GM19455 (cell line): ENCODE results near the gene NABP1.
"Not testable (repeated sequence)": the region's sequence is repeated elsewhere in the genome, so short reads cannot be mapped to it uniquely, and the experiment has no call there.

Experiments used
- ATAC-seq: cut with Tn5 transposase; IDR thresholded peaks from one replicate; pipeline ENCODE4 v1.9.1; 2021; ENCODE audit not compliant: unreplicated experiment

NABP1 gene, protein sequence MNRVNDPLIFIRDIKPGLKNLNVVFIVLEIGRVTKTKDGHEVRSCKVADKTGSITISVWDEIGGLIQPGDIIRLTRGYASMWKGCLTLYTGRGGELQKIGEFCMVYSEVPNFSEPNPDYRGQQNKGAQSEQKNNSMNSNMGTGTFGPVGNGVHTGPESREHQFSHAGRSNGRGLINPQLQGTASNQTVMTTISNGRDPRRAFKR

DNA sequence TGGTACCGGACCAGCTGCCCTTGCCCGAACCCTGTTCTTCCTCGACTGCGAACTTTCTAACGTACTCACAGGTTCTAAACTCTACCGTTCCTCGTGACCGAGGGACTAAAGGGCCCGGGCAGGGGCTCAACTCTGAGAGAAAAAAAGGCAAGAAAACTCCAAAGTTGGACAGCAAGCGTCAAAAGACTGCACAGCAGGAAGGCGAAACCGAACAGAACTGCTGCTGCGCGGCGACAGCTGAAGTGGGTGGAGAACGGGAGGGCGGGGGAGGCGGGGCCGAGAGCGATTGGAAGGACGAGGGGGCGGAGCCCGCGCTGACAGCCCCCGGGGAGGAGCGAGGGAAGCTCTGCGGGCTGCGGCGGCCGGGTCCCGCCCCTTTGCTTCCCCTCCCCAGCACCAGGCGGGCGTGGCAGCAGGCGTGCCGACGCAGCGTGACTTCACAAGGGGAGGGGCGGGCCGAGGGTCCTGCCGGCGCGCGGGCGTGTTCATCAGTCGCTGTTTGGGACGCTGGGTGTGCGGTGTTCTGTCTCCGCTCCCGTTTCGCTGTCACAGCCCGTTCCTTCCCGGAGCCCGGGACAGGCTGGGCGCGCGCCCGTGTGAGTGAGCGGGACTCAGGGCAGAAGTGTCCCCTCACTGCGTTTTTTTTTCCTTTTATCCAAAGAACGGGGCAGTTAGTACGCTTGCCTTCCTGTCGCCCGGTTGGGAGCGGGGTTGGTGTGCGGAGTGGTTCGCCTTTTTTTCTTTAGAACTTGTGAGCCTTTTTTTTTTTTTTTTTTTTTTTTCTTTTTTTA is at the start of gene NABP1:
Gene NABP1, plus strand, starts transcription at position 491 of the 791 bp plus-strand sequence. CDS start 479 bp downstream, outside the sequence.
- peak; percentile 56 for ATAC-seq

DNA sequence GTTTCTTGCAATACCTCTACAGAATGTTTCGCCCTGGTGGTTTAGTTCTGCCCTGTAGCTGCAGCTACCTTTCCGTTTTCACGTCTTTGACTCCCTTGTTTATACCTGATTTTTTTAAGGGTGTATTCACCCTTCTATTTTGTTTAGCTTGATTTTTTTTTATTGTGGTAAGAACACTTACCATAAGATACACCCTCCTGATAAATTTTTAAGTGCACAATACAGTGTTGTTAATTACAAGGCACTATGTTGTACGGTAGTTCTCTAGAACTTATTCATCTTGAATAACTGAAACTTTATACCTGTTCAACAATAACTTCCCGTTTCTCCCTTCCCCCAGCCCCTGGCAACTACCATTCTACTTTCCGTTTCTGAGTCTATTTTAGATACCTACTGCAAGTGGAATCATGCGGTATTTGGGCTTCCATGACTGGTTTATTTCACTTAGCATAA is 48.9 kb upstream of the NABP1 start:
- ATAC-seq: peak; percentile 42

DNA sequence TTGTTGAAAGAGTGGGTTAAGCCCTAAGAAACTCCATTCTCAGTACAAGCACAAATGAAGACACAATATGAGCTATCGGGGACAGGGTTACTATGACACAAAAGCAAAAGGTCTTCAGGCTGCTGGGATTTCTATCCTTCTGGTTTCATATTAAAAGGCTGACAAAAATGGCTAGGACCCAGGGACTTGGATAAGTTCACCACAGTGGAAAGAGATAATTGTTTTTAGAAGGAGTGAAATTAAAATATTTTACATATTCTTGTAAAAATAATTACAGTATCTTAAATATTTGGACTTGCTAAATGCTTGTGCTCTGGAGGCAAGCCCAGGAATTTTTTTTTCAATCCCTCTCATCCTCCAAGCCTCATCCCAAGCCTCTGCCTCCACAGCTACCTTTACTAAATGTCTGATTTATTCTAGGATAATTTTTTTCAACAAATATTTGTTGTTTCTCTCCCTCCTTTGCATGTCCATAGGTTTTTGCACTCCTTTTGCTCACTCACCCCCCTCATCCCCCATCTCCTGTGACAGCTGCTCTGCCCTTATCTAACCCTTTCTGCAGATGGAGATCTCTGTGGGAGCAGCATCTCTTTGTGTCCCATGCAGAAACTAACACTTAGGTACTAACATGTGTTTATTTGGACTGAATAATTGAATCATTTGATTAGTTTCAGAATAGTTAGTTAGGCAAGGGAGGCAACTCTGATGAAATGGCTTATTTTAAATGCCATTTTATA is 47.8 kb upstream of the NABP1 start:
- no peak for ATAC-seq

DNA sequence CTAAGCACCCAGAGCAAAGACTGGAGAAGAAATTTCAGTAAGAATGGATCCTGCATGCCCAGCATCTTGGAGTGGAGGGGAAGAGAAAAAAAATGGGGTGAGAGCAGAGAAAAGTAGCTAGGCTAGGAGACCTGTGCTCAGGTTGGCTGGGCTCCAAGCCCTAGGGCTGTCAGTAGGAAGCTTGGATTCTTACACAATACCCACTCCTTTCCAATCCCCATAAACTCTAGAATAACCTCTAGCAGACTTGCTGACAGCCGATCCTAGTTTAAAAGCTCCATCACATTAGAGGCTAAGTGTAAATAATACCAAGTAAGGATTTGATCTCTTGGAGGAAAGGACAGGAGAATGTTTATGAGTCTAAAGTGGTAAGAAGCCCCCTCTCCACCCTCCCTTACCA is 46.2 kb upstream of the NABP1 start:
- no peak for ATAC-seq

DNA sequence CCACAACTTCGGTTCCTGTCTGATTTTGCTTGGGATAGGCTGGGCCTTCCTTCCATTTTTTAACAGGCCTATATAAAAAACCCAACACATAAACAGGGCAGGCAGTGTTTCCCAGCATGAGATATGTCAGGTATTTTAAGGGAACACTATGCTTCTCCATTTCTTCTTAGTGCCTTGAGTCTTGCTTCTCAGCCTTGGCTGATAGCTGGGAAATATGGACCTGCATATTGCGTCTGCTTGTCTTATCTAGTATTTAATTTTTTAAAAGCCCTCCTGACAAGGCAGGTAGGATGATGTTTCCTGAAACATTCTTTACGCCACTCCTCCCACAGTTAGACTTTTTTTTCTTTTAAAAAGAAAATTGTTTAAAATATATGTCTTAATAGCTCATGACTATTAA is 45.5 kb upstream of the NABP1 start:
- no peak for ATAC-seq

DNA sequence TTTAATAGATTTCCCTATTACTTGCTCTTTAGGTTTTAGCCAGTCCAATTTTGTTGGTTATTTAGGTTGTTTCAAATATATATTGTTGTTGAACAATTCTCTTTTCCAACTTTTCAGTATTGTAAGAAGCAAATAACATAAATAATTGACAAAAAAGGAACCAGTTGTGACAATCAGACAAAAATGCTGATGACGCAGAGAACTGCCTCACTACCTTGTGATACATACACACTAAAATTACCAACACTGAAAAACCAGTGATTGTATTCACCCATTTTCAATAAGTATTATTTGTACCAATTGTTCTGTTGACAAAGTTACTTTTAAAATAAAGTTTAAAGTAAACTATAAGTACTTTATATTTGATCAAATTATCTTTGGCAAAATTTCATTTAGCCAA is 43.1 kb upstream of the NABP1 start:
- ATAC-seq: no peak

DNA sequence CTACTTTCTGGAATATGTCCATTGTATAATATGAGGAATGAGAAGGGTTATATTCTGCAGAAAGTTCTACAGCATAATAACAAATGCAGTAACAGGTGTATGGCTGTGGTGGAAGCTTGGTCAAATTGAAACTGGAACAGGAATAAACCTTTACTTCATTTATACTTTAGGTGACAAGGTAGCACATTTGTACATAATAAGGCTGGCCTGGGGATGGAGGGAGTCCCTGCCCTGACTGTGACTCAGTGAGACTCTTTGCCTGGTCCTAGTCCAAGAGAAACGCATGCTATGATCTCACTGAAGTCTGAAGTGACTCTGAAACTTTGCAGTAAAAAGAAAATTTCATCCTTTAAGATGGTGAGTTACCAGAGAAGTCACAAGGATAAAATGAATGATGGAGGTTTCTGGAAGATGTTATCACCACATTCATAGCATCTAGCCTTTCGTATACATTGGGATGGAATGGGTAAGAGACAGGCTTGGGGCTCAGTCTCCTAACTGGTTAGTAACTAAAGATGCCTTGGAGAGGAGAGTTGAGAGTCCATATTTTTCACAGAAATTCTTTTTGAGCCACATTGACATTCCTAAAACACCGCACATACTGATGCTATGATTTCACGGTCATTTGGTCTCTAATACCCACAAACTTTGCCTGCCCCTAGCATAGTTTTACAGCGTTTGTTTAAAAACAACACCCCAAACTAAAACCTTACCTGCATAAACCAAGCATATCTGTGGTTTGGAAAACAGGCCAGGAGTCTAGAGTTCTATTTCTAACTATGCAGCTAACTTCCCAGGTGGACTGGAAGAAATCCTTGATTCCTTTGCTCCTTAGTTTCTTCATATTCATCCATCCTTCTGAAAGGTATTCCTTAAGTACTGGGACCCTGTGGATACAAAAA is 42.4 kb upstream of the NABP1 start:
- ATAC-seq: peak; percentile 90

DNA sequence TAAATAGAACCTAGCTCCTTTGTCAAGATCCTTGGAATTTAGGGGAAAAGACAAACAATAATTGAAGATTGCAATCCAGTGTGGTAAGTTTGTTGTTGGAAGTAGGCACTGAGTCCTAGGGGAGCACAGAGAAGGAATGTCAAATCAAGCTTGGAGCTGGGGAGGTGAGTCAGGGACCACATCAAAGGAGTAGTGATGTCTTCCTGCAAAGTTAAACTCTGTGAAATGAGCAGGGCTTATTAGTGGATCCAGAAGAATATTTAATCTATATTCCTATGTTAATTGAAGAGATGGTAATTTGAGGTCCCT is 41.7 kb upstream of the NABP1 start:
- no peak for ATAC-seq

DNA sequence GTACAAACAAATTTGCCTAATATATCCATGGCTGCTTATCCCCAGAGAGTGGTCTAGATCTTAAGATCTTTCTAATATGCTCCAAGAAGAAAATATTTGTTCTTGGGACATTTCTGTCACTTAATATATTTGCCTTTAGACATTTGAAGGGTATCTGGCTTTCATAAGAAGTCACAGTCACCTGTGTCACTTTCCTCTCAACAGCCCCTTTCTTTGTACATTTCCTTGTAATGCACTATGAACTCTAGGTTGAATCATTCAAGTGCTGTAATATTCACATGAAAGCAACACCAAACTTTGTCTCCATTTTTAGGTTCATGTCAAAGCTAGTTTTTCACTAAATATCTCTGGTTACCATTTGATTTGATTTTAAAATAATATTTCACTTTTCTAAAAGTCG is 41.4 kb upstream of the NABP1 start:
- no peak for ATAC-seq

DNA sequence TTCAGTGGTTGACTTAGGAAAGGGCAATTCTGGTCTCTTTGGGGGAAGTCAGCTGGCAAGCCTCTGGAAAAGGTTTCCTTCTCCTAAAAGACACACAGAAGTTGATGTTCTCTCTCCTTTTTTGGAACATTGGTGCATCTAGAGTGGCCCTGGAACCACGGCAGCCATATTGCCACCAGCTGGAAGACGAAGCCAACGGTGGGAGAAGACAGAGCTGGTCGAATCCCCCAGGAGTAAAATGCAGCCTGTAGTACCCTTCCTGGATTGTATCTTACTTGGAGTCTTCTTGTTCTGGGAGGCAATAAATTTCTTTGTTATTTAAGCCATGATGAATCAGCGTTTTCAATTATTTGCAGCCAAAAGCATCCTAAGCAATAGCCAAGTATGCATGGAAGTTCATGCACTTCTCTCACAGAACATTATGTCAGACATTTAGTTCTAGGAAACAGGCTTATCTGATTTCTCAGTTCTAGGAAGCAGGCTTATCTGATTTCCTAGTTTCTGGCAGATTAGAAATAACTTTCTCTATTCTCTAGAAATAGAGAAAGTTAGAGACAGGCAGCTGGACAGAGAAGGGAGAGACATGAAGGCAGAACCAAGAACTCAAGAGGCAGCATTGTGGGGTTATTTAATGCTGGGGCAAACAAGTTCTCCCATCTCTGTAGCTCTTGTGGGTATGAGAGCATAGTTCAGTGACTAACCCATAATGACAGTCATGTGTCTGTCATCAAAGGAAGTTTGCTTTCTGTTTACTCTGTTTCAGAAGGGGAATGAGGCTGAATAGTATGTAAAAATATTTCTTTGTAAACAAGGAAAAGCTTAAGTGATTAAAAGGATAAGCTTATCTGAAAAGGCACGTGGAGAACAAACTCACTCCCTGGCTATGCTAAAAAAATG is 40.5 kb upstream of the NABP1 start:
- peak; percentile 71 for ATAC-seq

DNA sequence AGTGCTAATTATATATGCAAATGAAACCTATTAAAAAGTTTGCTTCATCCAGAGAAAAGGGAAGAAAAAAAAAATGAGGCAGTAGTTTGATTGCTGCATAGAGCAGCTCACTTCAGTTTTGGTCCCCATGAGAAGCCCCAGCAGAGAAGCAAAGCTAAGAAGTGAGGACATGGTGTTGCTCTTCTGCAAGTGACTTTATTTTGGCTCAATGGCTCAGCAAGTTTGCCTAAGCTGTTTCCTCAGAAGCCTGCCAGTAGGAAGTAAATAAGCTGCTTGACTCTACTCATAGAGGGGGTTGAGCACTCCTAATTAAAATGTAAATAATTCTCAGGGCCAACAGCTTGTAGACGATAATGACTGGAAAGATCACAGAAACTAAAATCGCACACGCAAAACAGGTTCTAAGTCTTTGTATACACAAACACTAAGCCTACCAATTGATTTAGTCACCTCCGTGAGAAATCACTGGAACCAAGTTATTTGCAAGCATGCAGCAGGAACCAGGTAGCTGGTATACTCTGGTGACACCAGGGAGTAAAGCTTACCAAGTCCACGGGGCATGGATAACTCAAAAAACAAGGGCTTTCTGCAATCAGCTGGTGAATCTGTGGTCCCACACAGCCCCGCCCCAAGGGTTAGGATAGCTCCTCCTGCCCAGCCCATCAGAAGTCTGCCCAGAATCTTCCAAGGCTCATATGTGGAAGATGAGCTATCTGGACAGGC is 39.7 kb upstream of the NABP1 start:
- ATAC-seq: peak; percentile 6

DNA sequence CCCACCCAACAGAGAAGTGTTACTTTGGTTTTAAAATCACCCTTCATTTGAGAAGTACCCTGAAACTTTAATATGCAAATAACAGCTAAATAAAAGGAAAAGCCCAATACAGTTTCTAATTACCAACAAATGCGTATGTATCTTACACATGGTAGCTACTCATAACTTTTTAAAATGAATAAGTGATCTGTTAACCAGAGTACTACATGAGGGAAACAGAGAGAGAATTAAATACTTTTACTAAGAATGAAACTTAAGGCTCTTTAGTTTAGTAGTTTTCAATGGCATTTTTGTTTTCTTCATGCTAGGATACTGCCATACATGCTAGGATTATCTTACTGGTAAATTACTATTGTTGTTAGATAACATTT is 39.1 kb upstream of the NABP1 start:
- no peak for ATAC-seq

DNA sequence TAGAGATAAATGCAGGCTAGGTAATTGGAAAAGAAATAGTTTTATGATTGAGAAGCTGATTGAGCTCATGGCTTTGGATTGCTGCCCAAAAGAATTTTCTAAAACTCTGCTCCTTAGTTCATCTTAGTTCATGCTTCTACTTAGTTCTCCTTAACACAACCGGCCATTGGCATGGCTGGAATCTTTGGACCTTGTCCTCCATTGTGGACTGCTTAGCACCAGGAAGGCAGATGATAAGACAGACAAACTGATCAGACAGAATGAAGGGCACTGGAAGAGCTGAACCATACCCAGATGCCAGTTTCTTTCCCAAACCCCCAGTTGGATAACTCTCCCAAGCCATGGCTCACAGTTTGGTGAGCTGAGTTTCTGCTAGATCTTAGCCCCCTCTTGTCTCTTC is 36.3 kb upstream of the NABP1 start:
- ATAC-seq: no peak

DNA sequence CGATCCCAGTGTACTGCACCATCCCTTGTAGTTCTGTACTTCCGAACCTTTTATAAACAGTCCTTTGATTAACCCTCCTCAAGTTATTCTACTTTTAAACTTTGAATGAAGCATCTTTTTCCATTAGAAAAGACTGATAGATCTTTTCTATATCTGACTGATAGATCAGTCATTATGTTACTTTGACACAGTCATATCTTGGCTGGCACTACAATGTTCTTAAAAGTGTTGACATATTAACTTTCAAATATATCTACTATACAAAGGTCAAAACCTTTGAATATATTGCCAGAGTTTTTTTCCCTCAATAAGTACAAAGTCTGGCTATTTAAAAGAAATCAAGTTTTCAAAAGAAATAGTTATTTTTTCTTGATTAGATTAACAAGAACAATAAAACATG is 35.4 kb upstream of the NABP1 start:
- ATAC-seq: no peak

DNA sequence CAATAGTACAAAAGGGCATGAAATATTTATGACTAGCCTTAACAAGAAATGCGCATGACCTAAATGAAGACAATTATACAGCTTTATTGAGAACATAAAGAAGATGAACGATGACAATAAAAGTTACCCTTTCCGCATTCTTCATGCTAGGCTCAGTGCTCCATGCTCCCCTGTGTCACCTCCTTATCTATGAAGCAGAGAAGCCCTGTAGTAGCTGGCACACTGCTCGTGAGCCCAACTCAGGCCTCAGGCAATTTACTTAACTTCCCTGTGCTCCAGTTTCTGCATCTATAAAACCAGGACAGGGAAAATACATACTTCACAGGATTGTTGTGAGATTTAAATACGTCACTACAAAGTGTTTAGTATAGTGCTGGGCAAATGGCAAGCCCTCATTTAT is 34.5 kb upstream of the NABP1 start:
- ATAC-seq: no peak

DNA sequence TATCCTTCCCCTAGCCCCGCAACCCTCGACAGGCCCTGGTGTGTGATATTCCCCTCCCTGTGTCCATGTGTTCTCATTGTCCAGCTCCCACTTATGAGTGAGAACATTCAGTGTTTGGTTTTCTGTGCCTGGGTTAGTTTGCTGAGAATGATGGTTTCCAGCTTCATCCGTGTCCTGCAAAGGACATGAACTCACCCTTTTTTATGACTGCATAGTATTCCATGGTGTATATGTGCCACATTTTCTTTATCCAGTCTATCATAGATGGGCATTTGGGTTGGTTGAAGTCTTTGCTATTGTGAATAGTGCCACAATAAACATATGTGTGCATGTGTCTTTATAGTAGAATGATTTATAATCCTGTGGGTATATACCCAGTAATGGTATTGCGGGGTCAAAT is 33.3 kb upstream of the NABP1 start:
- not testable (repeated sequence) for ATAC-seq

DNA sequence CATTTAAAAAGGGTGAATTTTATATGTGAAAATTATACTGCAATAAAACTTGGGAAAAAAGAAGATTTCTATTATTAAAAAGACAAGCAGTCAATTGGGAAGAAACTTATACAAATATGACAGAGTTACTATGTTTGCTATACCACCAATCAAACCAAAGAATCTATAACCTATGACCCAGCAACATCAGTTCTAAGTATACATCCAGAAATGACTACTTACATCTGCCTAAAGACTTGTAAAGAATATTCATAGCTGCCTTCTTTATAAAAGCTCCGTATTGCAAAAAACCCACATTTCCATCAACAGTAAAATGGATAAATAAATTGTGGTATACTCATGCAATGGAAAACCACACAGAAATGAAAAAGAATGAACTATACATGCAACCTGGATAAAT is 32.9 kb upstream of the NABP1 start:
- ATAC-seq: no peak

DNA sequence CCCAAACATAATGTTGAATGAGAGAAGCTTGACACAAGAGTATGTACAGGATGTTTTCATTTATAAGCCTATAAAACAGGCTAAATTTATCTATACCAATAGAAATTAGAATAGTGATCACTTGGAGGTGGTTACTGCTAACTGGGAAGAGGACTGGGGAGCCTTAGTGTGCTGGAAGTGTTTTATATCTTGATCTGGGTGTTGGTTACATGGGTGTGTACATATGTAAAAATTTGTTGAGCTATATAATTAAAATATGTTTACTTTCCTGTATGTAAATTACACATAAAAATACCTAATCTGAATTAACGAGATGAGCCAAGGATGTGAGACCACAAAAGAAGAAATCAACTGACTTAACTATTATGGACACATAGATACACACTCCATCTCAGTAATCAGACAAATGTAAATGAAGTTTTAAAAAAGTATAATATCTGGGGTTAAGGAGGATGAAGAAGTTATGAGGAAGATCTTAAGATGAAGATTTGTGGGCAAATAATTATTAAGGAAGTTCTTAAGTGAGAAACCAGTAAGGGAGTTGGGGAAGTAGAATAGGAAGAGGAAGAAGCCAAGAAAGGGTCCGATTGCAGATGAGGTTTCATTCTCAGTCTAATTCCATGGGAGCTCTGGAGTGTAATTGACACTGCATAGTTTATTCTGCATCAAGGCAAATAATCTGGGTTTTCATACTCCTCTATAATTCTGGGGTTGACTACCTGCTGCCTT is 32.3 kb upstream of the NABP1 start:
- no peak for ATAC-seq
